PFSK-1 (cell line): ENCODE measurements around the gene GNB1.

Experiments used
- FOXP2 ChIP-seq: optimal IDR thresholded peaks from 2 replicates; pipeline ENCODE3; 2011; ENCODE audit warnings: borderline replicate concordance, control low read depth, inconsistent platforms; ENCODE audit not compliant: insufficient read depth; ENCODE audit errors: extremely low read length, extremely low read depth
- POLR2AphosphoS5 ChIP-seq: IDR thresholded peaks from 2 replicates; pipeline ENCODE4 v1.6.1; 2012; ENCODE audit warnings: low read depth, mild to moderate bottlenecking, control low read depth, low read length, moderate library complexity
- SIN3A ChIP-seq: IDR thresholded peaks from 2 replicates; pipeline ENCODE4 v1.6.1; 2012; ENCODE audit warnings: mild to moderate bottlenecking, low read length, moderate library complexity, borderline replicate concordance; ENCODE audit not compliant: insufficient read depth
- TAF1 ChIP-seq: IDR thresholded peaks from 2 replicates; pipeline ENCODE4 v1.6.1; 2012; ENCODE audit warnings: low read length, control low read depth, borderline replicate concordance; ENCODE audit not compliant: insufficient read depth
- TF ChIP-seq, protein P1 (sequence below), 2 experiments: IDR thresholded peaks; 2 replicates each; pipeline versions ENCODE4 v1.6.1 to v1.8.0; 2011 to 2012; ENCODE audit warnings: low read depth in 2 of 2, low read length in 2 of 2, control low read depth in 1 of 2, inconsistent platforms in 1 of 2, mild to moderate bottlenecking in 1 of 2, moderate library complexity in 1 of 2; ENCODE audit not compliant: insufficient read depth in 1 of 2

GNB1 gene

DNA sequence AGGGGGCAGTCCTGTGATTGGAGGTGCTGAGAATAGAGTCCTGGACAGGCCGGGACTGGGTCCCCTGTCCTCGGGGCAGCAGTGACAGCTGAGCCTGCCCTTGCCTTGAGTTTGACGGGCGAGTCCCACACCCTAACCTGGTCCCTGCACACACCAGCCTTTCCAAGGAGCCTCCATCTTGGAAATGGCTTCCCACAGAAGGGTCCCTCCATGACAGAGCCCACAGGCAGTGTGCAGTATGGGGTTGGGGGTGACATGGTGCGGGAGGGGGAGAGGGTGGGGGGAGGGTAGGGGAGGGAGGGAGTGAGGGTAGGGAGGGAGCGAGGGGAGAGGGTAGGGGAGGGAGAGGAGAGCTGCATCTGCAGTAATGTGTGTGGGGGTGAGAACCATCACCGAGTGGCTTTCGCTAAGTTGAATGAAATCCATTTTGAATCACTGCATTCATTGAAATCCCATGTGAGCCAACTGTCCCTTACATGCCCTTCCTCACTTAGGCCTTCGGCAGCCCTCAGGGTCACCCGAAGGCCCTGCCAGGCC, 38.3 kb upstream of the GNB1 start:
- no peak for TF ChIP-seq SIN3A
- TF ChIP-seq POLR2AphosphoS5 = no peak
- TF ChIP-seq FOXP2 = no peak
- no peak for TF ChIP-seq TAF1
- TF ChIP-seq, protein P1, sequence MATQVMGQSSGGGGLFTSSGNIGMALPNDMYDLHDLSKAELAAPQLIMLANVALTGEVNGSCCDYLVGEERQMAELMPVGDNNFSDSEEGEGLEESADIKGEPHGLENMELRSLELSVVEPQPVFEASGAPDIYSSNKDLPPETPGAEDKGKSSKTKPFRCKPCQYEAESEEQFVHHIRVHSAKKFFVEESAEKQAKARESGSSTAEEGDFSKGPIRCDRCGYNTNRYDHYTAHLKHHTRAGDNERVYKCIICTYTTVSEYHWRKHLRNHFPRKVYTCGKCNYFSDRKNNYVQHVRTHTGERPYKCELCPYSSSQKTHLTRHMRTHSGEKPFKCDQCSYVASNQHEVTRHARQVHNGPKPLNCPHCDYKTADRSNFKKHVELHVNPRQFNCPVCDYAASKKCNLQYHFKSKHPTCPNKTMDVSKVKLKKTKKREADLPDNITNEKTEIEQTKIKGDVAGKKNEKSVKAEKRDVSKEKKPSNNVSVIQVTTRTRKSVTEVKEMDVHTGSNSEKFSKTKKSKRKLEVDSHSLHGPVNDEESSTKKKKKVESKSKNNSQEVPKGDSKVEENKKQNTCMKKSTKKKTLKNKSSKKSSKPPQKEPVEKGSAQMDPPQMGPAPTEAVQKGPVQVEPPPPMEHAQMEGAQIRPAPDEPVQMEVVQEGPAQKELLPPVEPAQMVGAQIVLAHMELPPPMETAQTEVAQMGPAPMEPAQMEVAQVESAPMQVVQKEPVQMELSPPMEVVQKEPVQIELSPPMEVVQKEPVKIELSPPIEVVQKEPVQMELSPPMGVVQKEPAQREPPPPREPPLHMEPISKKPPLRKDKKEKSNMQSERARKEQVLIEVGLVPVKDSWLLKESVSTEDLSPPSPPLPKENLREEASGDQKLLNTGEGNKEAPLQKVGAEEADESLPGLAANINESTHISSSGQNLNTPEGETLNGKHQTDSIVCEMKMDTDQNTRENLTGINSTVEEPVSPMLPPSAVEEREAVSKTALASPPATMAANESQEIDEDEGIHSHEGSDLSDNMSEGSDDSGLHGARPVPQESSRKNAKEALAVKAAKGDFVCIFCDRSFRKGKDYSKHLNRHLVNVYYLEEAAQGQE (IDR thresholded peaks at IDR 0.05; ENCODE audit: insufficient read depth in 1 of 2, low read depth in 2 of 2, low read length in 2 of 2) = no peak

DNA sequence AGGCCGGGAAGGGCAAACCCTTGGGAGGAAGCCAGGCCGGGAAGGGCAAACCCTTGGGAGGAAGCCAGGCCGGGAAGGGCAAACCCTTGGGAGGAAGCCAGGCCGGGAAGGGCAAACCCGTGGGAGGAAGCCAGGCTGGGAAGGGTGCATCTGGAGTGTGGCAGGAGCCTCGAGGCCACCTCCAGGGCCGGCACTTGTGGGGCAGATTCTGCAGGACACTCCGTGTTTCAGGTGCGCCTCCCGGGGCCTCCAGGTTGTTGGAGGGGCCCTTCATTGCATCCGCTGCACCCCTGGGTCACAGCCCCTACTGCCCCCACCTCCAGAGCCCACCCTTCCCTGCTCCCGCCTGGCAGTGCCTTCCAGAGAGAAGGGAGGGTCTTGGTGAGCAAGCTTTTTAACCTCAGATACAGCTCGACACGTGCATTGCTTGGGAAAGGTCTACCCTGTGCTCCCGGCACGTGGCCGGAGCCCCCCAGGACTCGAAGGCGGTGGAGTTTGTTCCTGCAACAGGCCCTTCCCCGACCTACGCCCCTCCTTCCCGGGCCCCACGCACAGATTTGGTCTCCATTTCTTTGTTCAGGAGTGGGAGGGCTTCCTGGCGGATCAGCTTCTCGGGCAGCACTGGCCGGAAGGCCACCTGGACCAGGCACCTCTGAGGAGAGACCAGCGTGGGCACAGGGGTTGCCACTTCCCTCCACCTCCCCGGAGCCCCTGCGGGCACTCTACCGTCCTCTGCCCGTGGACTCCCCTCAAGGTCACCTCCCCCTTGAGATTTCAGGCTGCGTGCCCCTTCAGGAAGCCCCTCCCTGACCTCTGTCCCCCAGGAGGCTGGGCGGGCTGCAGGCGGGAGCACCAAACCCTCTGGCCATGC, 37.6 kb upstream of the GNB1 start:
- TF ChIP-seq SIN3A (no peak), POLR2AphosphoS5 (no peak), FOXP2 (no peak), TAF1 (no peak)
- TF ChIP-seq, protein P1 (IDR thresholded peaks at IDR 0.05; ENCODE audit: insufficient read depth in 1 of 2, low read depth in 2 of 2, low read length in 2 of 2) = no peak

DNA sequence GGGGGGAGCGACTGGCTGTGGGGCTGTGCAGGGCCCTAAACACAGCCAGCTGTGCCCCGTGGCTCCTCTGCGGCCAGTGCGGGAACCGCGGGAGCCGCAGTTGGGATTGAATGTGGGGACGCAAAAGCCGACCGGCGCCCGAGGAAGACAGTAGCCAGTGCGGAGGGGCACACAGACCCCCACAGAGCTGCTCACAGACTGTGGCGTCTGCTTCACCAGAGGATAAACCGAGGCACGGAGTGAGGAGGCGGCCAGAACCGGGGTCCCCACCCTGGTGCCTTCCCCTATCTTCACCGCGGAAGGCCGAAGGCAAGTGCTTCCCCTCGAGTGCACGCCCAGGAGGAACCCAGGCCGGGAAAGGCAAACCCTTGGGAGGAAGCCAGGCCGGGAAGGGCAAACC, 36.9 kb upstream of the GNB1 start:
- no peak for TF ChIP-seq FOXP2

DNA sequence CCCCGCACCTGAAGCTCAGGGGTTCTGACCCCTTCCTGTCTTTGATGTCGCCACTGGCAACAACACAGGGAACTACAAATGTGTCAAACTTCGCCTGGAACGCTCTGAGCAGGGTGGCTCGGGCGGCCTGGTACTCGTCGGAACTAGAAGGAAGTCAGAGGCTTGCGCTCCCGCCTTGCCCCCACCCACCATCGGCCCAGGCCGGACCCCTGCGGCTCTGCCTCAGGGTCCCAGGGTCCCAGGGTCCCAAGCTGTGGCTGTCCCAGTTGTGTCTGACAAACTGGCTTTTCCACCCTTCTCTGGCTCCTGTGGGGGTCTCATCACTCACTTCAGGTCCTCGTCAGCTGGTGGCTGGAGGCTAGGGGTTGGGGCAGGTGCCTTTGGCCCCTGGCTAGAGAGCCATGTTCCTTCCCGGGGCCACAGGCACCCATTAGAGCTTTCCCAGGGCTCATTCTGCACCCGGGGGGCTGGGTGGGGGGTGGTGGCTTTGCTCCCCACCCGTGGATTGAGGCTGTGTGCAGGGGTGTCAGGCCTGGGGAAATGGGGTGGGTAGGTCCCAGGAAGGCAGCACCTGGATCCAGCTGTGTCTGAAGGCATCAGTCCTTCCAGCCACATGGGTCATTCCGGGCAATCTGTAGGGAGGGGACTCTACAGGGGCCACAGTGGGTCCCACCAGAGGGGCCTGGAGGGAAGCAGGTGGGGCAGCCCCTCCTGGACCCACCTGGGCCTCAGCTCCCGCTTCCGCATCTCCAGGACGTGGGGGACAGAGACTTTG, 36.2 kb upstream of the GNB1 start:
- TF ChIP-seq FOXP2 = no peak
- TF ChIP-seq, protein P1 (IDR thresholded peaks at IDR 0.05; ENCODE audit: insufficient read depth in 1 of 2, low read depth in 2 of 2, low read length in 2 of 2) = no peak
- TF ChIP-seq SIN3A = no peak
- TF ChIP-seq TAF1 = no peak
- no peak for TF ChIP-seq POLR2AphosphoS5

DNA sequence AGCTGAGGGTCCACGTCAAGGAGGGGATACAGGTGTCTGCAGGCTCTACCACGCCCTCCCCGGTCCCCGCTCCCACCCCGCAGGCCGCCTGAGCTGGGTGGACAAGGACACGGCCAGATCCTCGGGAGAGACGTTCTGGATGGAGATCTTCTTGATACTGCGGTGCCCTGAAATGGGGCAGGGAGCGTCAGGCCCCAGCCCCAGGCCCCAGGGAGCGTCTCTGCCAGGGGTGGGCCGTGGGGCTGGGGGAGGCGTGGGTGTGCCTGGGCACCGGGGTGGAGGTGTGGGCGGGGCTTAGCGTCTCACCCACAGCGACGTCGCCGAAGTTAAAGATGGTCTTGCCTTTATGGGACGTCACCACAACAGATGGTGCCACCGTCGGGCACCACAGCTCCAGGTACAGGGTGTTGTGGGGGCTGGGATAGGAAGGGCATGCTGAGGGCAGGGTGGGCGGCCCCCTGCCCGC, 35.5 kb upstream of the GNB1 start:
- TF ChIP-seq POLR2AphosphoS5 (no peak), TAF1 (no peak), FOXP2 (no peak), SIN3A (no peak)
- TF ChIP-seq, protein P1 (IDR thresholded peaks at IDR 0.05; ENCODE audit: insufficient read depth in 1 of 2, low read depth in 2 of 2, low read length in 2 of 2) = no peak
